H1 (cell line): ENCODE measurements around the gene P3H3. TPM values are rescaled to one million over a fixed set of nuclear protein-coding genes. Genes with fewer than 3 reads are reported as not detected.

Source experiments
- BCL11A ChIP-seq, 2 experiments: IDR thresholded peaks; one replicate each; pipeline ENCODE4 v1.6.1; 2011; ENCODE audit warnings: low read depth in 2 of 2, low read length in 2 of 2, mild to moderate bottlenecking in 2 of 2
- E2F6 ChIP-seq: IDR thresholded peaks from 2 replicates; pipeline ENCODE4 v1.6.1; 2012; ENCODE audit warnings: inconsistent platforms
- KDM5A ChIP-seq: fragments of 200-600 bp; IDR thresholded peaks from 2 replicates; pipeline ENCODE4 v1.7.1; 2012; ENCODE audit warnings: mild to moderate bottlenecking, low read length, inconsistent platforms, mixed read lengths
- RAD21 ChIP-seq, 2 experiments: IDR thresholded peaks in 1 of 2; conservative IDR thresholded peaks in 1 of 2; 2 replicates each; pipeline ENCODE4 v1.6.1; 2011; ENCODE audit warnings: low read depth in 2 of 2, low read length in 2 of 2, improper control_type of control experiment in 1 of 2, inconsistent platforms in 1 of 2, mild to moderate bottlenecking in 1 of 2, moderate library complexity in 1 of 2
- TAF1 ChIP-seq: IDR thresholded peaks from 2 replicates; pipeline ENCODE4 v1.6.1; 2011; ENCODE audit warnings: mild to moderate bottlenecking, low read depth, low read length
- TAF7 ChIP-seq: optimal IDR thresholded peaks from 2 replicates; pipeline ENCODE3; 2011; ENCODE audit warnings: low read depth, mild to moderate bottlenecking, inconsistent platforms, low read length, moderate library complexity, borderline replicate concordance
- TBP ChIP-seq: IDR thresholded peaks from 2 replicates; pipeline ENCODE4 v1.6.1; 2011; ENCODE audit warnings: low read depth, low read length, improper control_type of control experiment
- polyA plus RNA-seq, 7 experiments: library from polyadenylated mRNA; depleted of rRNA in 3 of 7; stranded (reverse) in 5 of 7; unstranded in 2 of 7; fragments of >200 nt in 5 of 7; fragments of 200-250 nt in 2 of 7; gene quantifications; 1 replicate in 5 of 7; 2 replicates in 1 of 7; 4 replicates in 1 of 7; pipeline versions ENCODE4 v1.2.1 to v1.2.3, GENCODE V29; 2011 to 2013; ENCODE audit warnings: missing spikeins in 2 of 7, mixed read lengths in 2 of 7
- total RNA-seq: library from RNA; stranded (reverse); fragmentation: NEBNext Ultra II Directional; extraction: Animal tissue kit (Norgen Biotek cat#: 25700); gene quantifications from 2 replicates; pipeline ENCODE4 v1.2.1, GENCODE V29; 2021

P3H3 gene
- total and polyA plus RNA-seq, 2 of the 8 experiments (the other 6 are each of a cell fraction or from before 2014, with no cell fraction given), result 22.9 to 43.5 TPM

DNA sequence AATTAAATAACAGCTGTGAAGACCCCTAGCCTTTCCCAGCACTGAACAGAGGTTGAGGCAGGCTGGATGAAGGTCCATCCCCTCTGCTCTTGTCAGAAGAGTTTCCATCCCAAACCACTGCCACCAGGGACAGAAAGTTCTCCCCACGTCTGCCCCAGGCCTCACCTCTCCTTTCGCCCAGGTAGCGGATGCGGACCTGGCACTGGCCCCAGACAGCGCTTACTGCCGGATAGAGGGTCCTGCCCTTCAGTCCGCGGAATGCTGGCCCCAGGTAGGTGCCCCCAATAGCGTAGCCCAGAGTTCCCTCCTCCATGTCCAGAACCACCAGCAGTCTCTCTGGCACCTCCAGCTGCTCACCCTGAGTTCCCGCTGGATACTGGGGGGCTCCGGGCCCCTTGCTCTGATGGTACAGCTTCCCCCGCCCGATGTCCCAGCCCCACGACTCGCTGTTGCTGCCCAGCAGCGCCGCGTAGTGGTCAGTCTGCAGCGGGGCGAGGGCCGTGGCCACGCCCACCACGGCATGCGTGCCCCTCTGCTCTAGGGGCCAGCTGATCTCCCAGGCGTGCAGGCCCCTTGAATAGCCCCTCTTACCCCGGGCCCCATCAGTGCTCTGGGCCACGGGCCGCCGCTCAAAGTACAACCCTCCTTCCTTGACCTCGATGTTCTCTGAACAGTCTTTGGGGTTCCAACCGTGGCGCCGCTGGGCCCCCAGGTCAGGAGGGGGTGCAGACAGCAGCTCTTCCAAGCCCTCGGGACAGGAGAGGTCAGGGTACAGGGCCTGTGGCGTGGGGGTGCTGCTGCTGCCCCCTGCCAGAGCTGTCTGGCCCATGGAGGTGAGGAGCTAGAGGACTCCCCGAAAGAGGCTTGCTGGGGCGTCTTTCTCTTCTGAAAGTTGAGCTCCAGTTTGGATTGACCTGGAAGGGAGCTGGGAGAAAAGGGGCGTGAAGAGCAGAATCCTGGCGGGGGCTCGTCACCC, 44.2 kb downstream of the P3H3 start (continued):
- TF ChIP-seq TBP, result no peak; the same call in 1 of the 2 replicates
- no peak for TF ChIP-seq BCL11A (IDR thresholded peaks at IDR 0.05; ENCODE audit: low read depth in 2 of 2, low read length in 2 of 2)
- TF ChIP-seq KDM5A, result no peak
- TF ChIP-seq E2F6, result no peak
- TF ChIP-seq TAF7, result peak; percentile 31
- peak; percentile 46; the same call in 1 of the 2 replicates for TF ChIP-seq TAF1
- TF ChIP-seq RAD21 (IDR thresholded peaks at IDR 0.05 in 1 of 2, conservative IDR thresholded peaks at IDR 0.05 in 1 of 2; ENCODE audit: low read depth in 2 of 2, low read length in 2 of 2), result peak; percentile 50 to 69
